ENCODE data around the gene IL12RB1. TPM values are rescaled to one million over a fixed set of nuclear protein-coding genes. Genes with fewer than 3 reads are reported as not detected.

Gene IL12RB1
- total and polyA plus RNA-seq, 2 of the 13 experiments (the other 11 are each of a cell fraction or from before 2014, with no cell fraction given) = 0.03 to 0.04 TPM

- TF ChIP-seq RERE (CRISPR knock-in tag; IDR thresholded peaks at IDR 0.05; ENCODE audit: low read depth) (0 out of 2 replicates have a peak, but pooled peaks have one; percentile 24), HOMEZ (CRISPR knock-in tag; IDR thresholded peaks at IDR 0.05; ENCODE audit: low read depth) (no peak), ZNF761 (CRISPR knock-in tag; conservative IDR thresholded peaks at IDR 0.05) (no peak), ZNF772 (CRISPR knock-in tag; IDR thresholded peaks at IDR 0.05) (0 out of 2 replicates have a peak, but pooled peaks have one; percentile 60), ZFY (CRISPR knock-in tag; IDR thresholded peaks at IDR 0.05) (peak; percentile 63), EEA1 (CRISPR knock-in tag; IDR thresholded peaks at IDR 0.05; ENCODE audit: borderline replicate concordance) (no peak), NCOA1 (CRISPR knock-in tag; IDR thresholded peaks at IDR 0.05) (no peak), RAD21 (CRISPR knock-in tag; IDR thresholded peaks at IDR 0.05) (no peak), MLX (CRISPR knock-in tag; IDR thresholded peaks at IDR 0.05) (peak; percentile 100), ZFP1 (CRISPR knock-in tag; IDR thresholded peaks at IDR 0.05) (peak; percentile 66; the same call in 1 of the 2 replicates), REST (IDR thresholded peaks at IDR 0.05; ENCODE audit: borderline replicate concordance in 1 of 2, low read depth in 1 of 2, low read length in 2 of 2) (no peak; a peak in 1 of 4 replicates), ZNF138 (CRISPR knock-in tag; IDR thresholded peaks at IDR 0.05; ENCODE audit: low read depth) (no peak), GABPA (IDR thresholded peaks at IDR 0.05; ENCODE audit: low read depth, low read length) (no peak), GABPA (CRISPR knock-in tag; IDR thresholded peaks at IDR 0.05; ENCODE audit: low read depth) (peak; percentile 26; the same call in 1 of the 2 replicates), CCAR2 (optimal IDR thresholded peaks at IDR 0.05; ENCODE audit: low read depth, low read length) (no peak), ZFP37 (CRISPR knock-in tag; IDR thresholded peaks at IDR 0.05; ENCODE audit: borderline replicate concordance) (no peak), KDM6A (CRISPR knock-in tag; IDR thresholded peaks at IDR 0.05; ENCODE audit: low read depth) (peak; percentile 90), ZNF563 (CRISPR knock-in tag; IDR thresholded peaks at IDR 0.05) (peak; percentile 62; the same call in 1 of the 2 replicates), NCOA5 (CRISPR knock-in tag; IDR thresholded peaks at IDR 0.05) (no peak)
Observed at GRCh38 chr19:18135712-18136584, 49.2 kb upstream of the IL12RB1 start (continued).
